GM12873 (cell line): ENCODE data around the gene MYB.

Source experiments
- CTCF ChIP-seq: IDR thresholded peaks from 2 replicates; pipeline ENCODE4 v1.5.1; 2012; ENCODE audit warnings: low read depth, mild to moderate bottlenecking, moderate library complexity, low read length, control low read depth; ENCODE audit not compliant: insufficient read depth; ENCODE audit errors: missing control alignments

The MYB gene

GRCh38 chr6:135180542-135181332 is at the start of gene MYB:
Gene MYB (plus strand): TSS chr6:135181308. CDS start chr6:135181514, 206 bp downstream.
- no peak for TF ChIP-seq CTCF

GRCh38 chr6:135132776-135133175 is 48.3 kb upstream of the MYB start:
- TF ChIP-seq CTCF, result no peak

- no peak for TF ChIP-seq CTCF
These were observed 45.3 kb upstream of the MYB start for GRCh38 chr6:135135835-135136234.

- no peak for TF ChIP-seq CTCF
These were observed 43.3 kb upstream of the MYB start for GRCh38 chr6:135137826-135138225.

- TF ChIP-seq CTCF, result no peak
These were observed 39.9 kb upstream of the MYB start for GRCh38 chr6:135141182-135141581.

- no peak for TF ChIP-seq CTCF
These were observed 39.4 kb upstream of the MYB start for GRCh38 chr6:135141728-135142127.

- no peak for TF ChIP-seq CTCF
These were observed 36.4 kb upstream of the MYB start for GRCh38 chr6:135144673-135145062.
